Measurements from ENCODE around the gene BCLAF3.
A peak's percentile ranks its signal among the peaks of the same experiment; 100 is the strongest.

Gene BCLAF3

DNA sequence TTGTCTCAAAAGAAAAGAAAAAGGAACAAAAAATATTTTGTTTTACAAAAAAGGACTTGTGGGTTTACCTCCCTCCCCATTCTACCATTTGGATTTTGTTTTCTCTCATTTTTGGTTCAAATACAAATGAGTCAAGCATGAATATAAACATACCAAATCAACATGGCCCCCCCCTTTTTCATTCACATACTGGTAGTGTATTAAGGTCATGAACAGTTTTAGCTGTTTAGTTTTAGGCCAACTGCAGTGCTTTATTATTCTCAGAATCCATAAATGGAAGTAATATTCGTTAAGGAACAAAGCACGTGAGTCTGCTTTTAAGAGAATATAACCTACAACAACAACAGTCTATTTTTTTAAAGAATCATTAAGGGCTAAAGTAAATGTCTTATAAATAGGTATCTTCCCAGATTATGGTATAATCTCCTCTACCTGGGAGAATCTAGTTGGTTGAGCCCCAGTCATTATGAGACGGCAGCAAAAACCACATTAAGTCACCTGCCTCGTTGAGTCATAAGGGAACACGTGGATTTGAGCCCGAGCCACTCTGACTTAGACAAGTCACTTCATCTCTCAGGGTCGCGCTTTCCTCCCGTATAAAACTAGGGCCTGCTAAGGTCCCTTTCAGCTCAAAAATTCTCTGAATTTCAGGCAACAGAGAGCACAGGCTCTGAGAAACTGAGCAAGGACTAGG, 26.7 kb downstream of the BCLAF3 start:
- DNase-seq: peak; percentile 53

DNA sequence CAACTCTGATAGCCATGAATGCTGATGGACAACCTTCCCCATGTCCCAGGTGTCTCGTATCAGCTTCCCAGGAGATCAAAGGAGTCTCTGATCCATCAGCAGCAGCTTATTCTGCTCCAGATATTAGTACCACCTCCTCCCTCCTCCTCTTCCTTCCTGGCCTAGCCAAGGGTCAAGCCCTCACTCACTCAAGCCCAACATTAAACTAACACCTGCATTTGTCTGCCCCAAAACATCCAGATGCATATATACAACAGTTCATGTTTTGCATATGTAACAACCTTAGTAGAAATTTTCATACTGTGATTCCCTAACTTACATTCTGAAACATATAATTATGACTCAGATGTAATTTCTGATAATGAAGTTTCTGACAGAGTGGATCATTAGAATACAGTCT, 29.9 kb downstream of the BCLAF3 start:
- DNase-seq: no peak

DNA sequence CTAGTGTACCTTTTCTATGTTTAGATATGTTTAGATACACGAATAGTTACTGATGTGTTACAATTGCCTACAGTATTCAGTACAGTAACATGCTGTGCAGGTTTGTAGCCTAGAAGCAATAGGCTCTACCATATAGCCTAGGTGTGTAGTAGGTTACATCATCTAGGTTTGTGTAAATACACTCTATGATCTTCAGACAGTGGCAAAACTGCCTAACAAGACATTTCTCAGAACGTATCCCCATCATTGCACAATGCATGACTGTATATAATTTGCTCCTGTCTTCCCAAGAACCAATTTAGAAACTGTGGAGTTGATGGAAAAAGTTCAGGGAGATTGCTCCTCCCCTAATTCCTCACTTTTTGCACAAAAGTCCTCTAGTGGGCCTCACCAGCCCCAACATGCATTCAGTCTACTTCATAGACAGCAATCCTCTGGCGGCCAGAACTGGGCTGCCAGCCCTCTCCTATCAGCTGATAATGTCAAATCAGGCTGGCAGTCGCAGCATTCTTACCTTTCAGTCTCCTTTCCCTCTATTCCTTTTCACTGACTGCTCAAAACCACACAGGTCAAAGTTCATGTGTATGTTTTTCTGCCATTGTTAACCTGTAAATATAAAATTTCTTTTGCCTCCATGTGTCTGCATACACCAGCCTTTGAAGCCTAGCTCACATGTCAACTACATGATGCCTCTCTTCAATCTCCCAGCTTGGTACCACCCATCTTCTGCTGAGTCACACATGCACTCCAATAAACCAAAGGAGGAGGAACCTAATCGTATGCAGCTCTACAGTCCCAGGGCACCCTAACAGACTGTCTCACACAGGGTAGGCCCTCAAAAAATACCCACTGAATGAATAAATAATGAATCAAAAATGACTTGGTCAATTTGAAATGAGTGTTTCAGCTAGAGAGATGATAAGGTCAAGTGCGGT, 32.0 kb downstream of the BCLAF3 start:
- no peak for DNase-seq

DNA sequence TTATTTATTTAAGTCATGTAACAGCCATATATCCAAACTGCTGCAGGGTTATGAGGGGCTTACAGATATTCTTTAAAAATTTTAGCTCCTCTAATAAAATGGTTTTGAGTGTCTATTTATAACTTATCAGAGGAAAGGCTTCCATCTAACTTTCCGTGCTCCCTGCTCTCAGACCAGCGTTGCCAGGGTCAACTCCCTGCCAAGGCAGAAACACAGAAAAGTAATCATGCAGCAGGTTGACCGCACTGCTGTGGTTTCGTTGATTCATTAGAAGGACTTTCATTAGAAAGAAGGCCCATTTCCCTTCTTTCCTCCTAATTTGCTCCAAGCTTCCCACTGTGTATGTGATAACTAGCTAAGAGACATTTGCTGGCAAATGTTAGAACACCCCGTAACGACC, 33.9 kb downstream of the BCLAF3 start:
- DNase-seq: no peak

DNA sequence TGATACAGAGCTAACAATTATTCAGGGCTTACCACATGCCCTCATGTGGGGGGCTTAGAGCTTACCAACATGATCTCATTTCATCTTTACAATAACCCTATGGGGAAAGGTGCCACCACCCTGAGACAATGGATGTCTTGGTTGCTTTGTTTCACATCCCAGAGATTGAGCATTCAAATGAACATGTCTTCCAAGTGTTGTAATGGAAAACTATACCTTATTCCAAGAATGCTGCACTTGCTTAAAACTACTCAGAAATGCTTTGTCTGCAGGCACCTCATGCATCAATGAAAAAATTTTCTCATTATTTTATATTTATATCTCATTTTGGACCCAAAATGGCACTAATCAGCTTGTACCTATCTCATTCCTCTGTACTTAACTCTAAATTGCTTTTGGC, 34.6 kb downstream of the BCLAF3 start:
- DNase-seq: no peak

DNA sequence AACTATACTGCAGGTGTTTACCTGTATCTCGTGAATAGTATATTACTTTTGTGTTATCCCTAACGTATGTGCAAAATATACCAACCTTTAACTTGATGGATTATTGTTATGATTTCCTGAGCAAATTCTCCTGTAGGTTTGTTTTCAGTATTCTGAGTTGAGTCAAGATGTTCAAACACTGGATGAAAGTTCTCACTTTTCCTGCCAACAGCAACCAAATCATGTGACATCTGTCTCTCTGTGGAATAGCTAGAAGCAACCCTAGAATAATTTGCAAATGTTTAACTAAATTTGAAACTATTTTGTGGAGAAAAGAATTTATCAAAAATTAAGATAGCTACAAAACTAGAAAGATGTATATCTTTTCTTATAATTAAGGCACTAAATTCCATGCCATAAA, 35.6 kb downstream of the BCLAF3 start:
- no peak for DNase-seq

DNA sequence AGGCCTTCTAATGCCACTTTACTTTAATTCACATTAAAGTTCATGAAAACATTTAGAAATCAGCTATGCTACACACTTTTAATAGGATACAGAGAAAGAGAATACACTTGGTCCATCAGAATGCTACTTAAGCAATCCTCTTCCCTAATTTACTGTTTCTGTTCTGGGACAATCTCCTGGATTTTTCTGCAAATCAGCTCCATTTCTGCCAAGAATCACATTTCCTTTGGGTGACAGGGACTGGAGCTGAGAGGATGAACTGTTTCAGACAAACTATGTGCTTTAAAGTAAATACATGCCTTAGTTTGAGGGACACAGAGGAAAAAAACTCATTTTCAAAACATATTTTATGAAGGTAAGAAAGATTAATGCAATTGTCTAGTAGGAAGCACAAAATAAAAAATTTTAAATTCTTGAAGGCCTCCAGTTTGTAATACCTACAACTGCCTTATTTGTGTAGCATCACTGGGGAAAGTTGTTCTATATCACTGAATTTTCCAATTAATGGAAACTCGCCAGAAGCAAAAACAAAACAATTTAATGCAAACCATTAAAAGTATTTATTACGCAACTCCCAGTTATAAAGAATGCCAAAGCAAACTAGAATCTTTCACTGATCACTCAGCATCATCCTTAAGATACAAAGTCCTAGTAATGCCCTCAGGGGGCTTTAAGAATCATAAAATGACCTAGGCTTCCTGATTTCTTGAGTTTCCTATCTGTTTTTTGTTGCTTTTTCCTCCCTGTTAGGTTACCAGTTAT, 36.3 kb downstream of the BCLAF3 start:
- no peak for DNase-seq

DNA sequence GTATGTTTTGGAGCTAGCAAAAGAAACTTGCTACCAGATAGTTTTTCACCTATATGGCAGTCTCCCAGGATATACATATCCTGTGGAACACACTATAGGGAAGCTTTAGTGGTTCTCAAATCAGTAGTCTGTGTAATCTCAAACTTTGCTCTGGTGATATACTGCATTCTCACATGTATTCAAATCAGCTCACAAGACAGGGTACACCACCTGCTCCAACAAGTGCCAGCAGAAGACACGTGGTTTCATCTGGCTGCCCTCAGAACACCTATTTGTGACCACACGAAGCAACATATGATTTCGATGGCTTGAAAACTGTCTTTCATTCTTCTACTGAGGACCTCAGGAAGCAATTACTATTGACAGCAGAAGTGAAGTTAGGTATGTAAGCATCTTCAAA, 37.7 kb downstream of the BCLAF3 start:
- no peak for DNase-seq

DNA sequence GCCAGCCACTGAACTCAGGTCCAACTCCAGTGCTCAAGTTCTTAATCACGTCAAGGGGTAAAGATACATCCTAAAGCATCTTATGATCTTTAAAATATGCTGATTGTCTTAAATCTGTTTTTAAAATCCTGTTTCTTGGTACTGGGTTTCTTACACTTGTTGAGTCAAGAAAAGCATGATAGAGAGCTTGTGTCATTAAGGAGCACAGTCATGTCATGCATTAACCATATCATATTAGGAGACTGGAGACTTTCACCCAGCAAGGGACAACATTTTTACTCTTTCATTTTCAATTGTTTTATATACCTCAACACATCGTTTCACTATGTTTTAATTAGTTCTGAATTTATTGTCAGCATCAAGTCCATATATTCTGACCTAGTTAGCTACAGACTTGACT, 41.5 kb downstream of the BCLAF3 start:
- no peak for DNase-seq

DNA sequence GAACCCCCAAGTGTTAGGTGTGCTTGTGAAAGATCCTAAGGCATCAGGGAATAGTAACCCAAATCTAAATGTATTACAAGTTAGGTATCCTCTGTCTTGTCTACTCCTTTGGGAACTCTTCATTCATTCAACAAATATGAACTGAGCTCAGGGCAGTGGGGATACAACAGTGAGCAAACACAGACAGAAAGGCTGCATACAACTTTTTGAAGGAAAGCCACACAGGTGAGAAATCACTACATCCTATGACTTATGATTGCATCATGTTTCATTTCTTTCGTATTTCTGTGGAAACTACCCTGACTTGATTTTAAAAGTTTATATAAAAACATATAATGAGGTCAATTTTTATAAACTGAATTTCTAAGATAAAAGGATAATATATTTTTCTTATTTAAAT, 43.2 kb downstream of the BCLAF3 start:
- DNase-seq: no peak
